ENCODE data around the gene CSTB. TPM values are rescaled to one million over a fixed set of nuclear protein-coding genes. Genes with fewer than 3 reads are reported as not detected.

The CSTB gene
- total RNA-seq, 1 donor from 2014 or later: 32.7 TPM

- H3K9me3 Mint-ChIP-seq (ENCODE audit: unreplicated experiment): peaks cover 10% of the 10 kb centered on the region
- H3K36me3 Mint-ChIP-seq (ENCODE audit: unreplicated experiment): peaks cover 8% of the 10 kb centered on the region
- no peak for DNase-seq
- no peak overlapping the region for H3K27ac Mint-ChIP-seq (ENCODE audit: unreplicated experiment)
- no peak for TF ChIP-seq CTCF (IDR thresholded peaks at IDR 0.05; ENCODE audit: partially characterized antibody, unreplicated experiment)
- H3K27me3 Mint-ChIP-seq (ENCODE audit: unreplicated experiment): peaks cover 5% of the 10 kb centered on the region
- H3K4me1 Mint-ChIP-seq (ENCODE audit: low read depth, unreplicated experiment): no peaks in the 10 kb centered on the region
- H3K4me3 Mint-ChIP-seq (ENCODE audit: unreplicated experiment): no peak overlapping the region
Observed at GRCh38 chr21:43820466-43820865, 44.4 kb upstream of the CSTB start.

GRCh38 chr21:43819511-43820405 is 43.6 kb upstream of the CSTB start:
- TF ChIP-seq CTCF (IDR thresholded peaks at IDR 0.05; ENCODE audit: partially characterized antibody, unreplicated experiment): no peak
- Mint-ChIP-seq H3K36me3 (ENCODE audit: unreplicated experiment) (peaks cover 8% of the 10 kb centered on the region), H3K9me3 (ENCODE audit: unreplicated experiment) (peaks cover 10% of the 10 kb centered on the region), H3K4me3 (ENCODE audit: unreplicated experiment) (no peak overlapping the region), H3K4me1 (ENCODE audit: low read depth, unreplicated experiment) (no peaks in the 10 kb centered on the region), H3K27ac (ENCODE audit: unreplicated experiment) (no peak overlapping the region), H3K27me3 (ENCODE audit: unreplicated experiment) (peaks cover 5% of the 10 kb centered on the region)
- DNase-seq: no peak

GRCh38 chr21:43818685-43819084 is 42.6 kb upstream of the CSTB start:
- H3K4me1 Mint-ChIP-seq (ENCODE audit: low read depth, unreplicated experiment): no peaks in the 10 kb centered on the region
- peaks cover 7% of the 10 kb centered on the region for H3K9me3 Mint-ChIP-seq (ENCODE audit: unreplicated experiment)
- no peak overlapping the region for H3K27ac Mint-ChIP-seq (ENCODE audit: unreplicated experiment)
- no peak for TF ChIP-seq CTCF (IDR thresholded peaks at IDR 0.05; ENCODE audit: partially characterized antibody, unreplicated experiment)
- H3K4me3 Mint-ChIP-seq (ENCODE audit: unreplicated experiment): no peak overlapping the region
- no peak for DNase-seq
- peaks cover 5% of the 10 kb centered on the region for H3K27me3 Mint-ChIP-seq (ENCODE audit: unreplicated experiment)
- peaks cover 8% of the 10 kb centered on the region for H3K36me3 Mint-ChIP-seq (ENCODE audit: unreplicated experiment)

GRCh38 chr21:43817157-43818086 is 41.3 kb upstream of the CSTB start:
- TF ChIP-seq CTCF (IDR thresholded peaks at IDR 0.05; ENCODE audit: partially characterized antibody, unreplicated experiment): no peak
- H3K4me1 Mint-ChIP-seq (ENCODE audit: low read depth, unreplicated experiment): no peaks in the 10 kb centered on the region
- no peak overlapping the region for H3K4me3 Mint-ChIP-seq (ENCODE audit: unreplicated experiment)
- peaks cover 5% of the 10 kb centered on the region for H3K27me3 Mint-ChIP-seq (ENCODE audit: unreplicated experiment)
- H3K27ac Mint-ChIP-seq (ENCODE audit: unreplicated experiment): no peak overlapping the region
- DNase-seq: no peak
- peaks cover 7% of the 10 kb centered on the region for H3K9me3 Mint-ChIP-seq (ENCODE audit: unreplicated experiment)
- H3K36me3 Mint-ChIP-seq (ENCODE audit: unreplicated experiment): peaks cover 8% of the 10 kb centered on the region
